Fibroblast of gingiva (primary cell): ENCODE measurements around the gene HDC.

Source experiments
- DNase-seq: peaks from one replicate; pipeline ENCODE4 v3.0.0-alpha.2; 2011; ENCODE audit warnings: low read depth

The HDC gene

GRCh38 chr15:50265620-50266019, at the start of gene HDC:
HDC (minus strand) TSS chr15:50265726; CDS start chr15:50265623, 103 bp downstream.
- no peak for DNase-seq

GRCh38 chr15:50312636-50313035, 47.1 kb upstream of the HDC start:
- DNase-seq, result no peak

GRCh38 chr15:50307799-50308198, 42.3 kb upstream of the HDC start:
- no peak for DNase-seq

- DNase-seq, result peak; percentile 62
Observed at GRCh38 chr15:50304836-50305235, 39.3 kb upstream of the HDC start.

GRCh38 chr15:50302581-50302980, 37.1 kb upstream of the HDC start:
- no peak for DNase-seq

GRCh38 chr15:50298340-50298739, 32.8 kb upstream of the HDC start:
- no peak for DNase-seq

- DNase-seq, result no peak
Observed at GRCh38 chr15:50295966-50296365, 30.4 kb upstream of the HDC start.

- DNase-seq, result no peak
Observed at GRCh38 chr15:50289749-50290148, 24.2 kb upstream of the HDC start.

GRCh38 chr15:50287324-50288116, 22.0 kb upstream of the HDC start:
- DNase-seq, result no peak

GRCh38 chr15:50281427-50281826, 15.9 kb upstream of the HDC start:
- no peak for DNase-seq

- DNase-seq, result no peak
Observed at GRCh38 chr15:50280271-50280670, 14.7 kb upstream of the HDC start.

- DNase-seq, result no peak
Observed at GRCh38 chr15:50278496-50278895, 13.0 kb upstream of the HDC start.

GRCh38 chr15:50277370-50277769, 11.8 kb upstream of the HDC start:
- DNase-seq, result no peak

GRCh38 chr15:50275908-50276307, 10.4 kb upstream of the HDC start:
- no peak for DNase-seq

GRCh38 chr15:50275091-50275490, 9.6 kb upstream of the HDC start:
- DNase-seq, result no peak

- no peak for DNase-seq
Observed at GRCh38 chr15:50267577-50267976, 2.1 kb upstream of the HDC start.

- no peak for DNase-seq
Observed at GRCh38 chr15:50262533-50262932, 3.0 kb downstream of the HDC start.

GRCh38 chr15:50261981-50262380, 3.5 kb downstream of the HDC start:
- no peak for DNase-seq

GRCh38 chr15:50260969-50261496, 4.5 kb downstream of the HDC start:
- DNase-seq, result no peak

GRCh38 chr15:50259276-50259675, 6.2 kb downstream of the HDC start:
- DNase-seq, result no peak

GRCh38 chr15:50257924-50258323, 7.6 kb downstream of the HDC start:
- peak; percentile 14 for DNase-seq

- no peak for DNase-seq
Observed at GRCh38 chr15:50257332-50257731, 8.2 kb downstream of the HDC start.

- peak; percentile 33 for DNase-seq
Observed at GRCh38 chr15:50256188-50257041, 9.1 kb downstream of the HDC start.
